Body of pancreas (tissue), 4 donors: ENCODE measurements around the gene MINDY2.
"Not testable (repeated sequence)": the region's sequence is repeated elsewhere in the genome, so short reads cannot be mapped to it uniquely, and the experiment has no call there.

Experiments
- CTCF ChIP-seq, 7 experiments: fragments of 450-650 bp in 4 of 7; fragments of 200-600 bp in 3 of 7; sonication (generic) in 3 of 7; IDR thresholded peaks; one replicate each; pipeline ENCODE4 v1.5.1; 2016 to 2019; ENCODE audit warnings: antibody characterized with exemption in 7 of 7
- POLR2A ChIP-seq, 3 donors: fragments of 450-650 bp; IDR thresholded peaks; one replicate each; pipeline ENCODE4 v1.6.1; 2016; ENCODE audit warnings: antibody characterized with exemption in 3 of 3, mild to moderate bottlenecking in 2 of 3

- not testable (repeated sequence) for TF ChIP-seq POLR2A, CTCF (IDR thresholded peaks at IDR 0.05)
Observed at GRCh38 chr15:58833681-58834426, 62.8 kb downstream of the MINDY2 start.
